Ammon's horn (tissue), 1 donor: ENCODE results near the gene CPHXL2.

ENCODE experiments used
- DNase-seq: peaks from one replicate; pipeline ENCODE4 v3.0.0-alpha.2; 2016; ENCODE audit warnings: low spot score

The CPHXL2 gene

GRCh38 chr16:75676909-75677308, at the start of gene CPHXL2:
TSS of gene CPHXL2 (minus strand) at chr16:75677009. CDS start at chr16:75676999, 10 bp downstream.
- no peak for DNase-seq

- DNase-seq: no peak
Observed at GRCh38 chr16:75726390-75726789, 49.6 kb upstream of the CPHXL2 start, which contains the start of gene CPHXL. TSS of gene CPHXL (minus strand) at chr16:75726490. CDS start at chr16:75726442, 48 bp downstream.

GRCh38 chr16:75718452-75718851, 41.6 kb upstream of the CPHXL2 start:
- DNase-seq: no peak

GRCh38 chr16:75714661-75715060, 37.9 kb upstream of the CPHXL2 start:
- DNase-seq: no peak

GRCh38 chr16:75710344-75710743, 33.5 kb upstream of the CPHXL2 start:
- DNase-seq: no peak

GRCh38 chr16:75703306-75703705, 26.5 kb upstream of the CPHXL2 start:
- no peak for DNase-seq

- no peak for DNase-seq
Observed at GRCh38 chr16:75702242-75702641, 25.4 kb upstream of the CPHXL2 start.

GRCh38 chr16:75701361-75701760, 24.6 kb upstream of the CPHXL2 start, which contains the start of gene DUXB:
TSS of gene DUXB (minus strand) at chr16:75701461. CDS start at chr16:75701418, 43 bp downstream.
- no peak for DNase-seq

GRCh38 chr16:75697571-75697970, 20.8 kb upstream of the CPHXL2 start:
- no peak for DNase-seq

GRCh38 chr16:75695708-75696107, 18.9 kb upstream of the CPHXL2 start:
- no peak for DNase-seq

- no peak for DNase-seq
Observed at GRCh38 chr16:75687361-75687760, 10.6 kb upstream of the CPHXL2 start.

- DNase-seq: no peak
Observed at GRCh38 chr16:75682308-75682707, 5.5 kb upstream of the CPHXL2 start.

- DNase-seq: no peak
Observed at GRCh38 chr16:75679366-75679765, 2.6 kb upstream of the CPHXL2 start.

- no peak for DNase-seq
Observed at GRCh38 chr16:75667503-75667902, 9.3 kb downstream of the CPHXL2 start.

- no peak for DNase-seq
Observed at GRCh38 chr16:75660726-75661302, 16.0 kb downstream of the CPHXL2 start.

GRCh38 chr16:75660321-75660720, 16.5 kb downstream of the CPHXL2 start:
- DNase-seq: peak; percentile 66

GRCh38 chr16:75658175-75658574, 18.6 kb downstream of the CPHXL2 start:
- DNase-seq: no peak

- DNase-seq: no peak
Observed at GRCh38 chr16:75653922-75654321, 22.9 kb downstream of the CPHXL2 start.

GRCh38 chr16:75648265-75649076, 28.3 kb downstream of the CPHXL2 start:
- peak; percentile 88 for DNase-seq

- DNase-seq: peak; percentile 97
Observed at GRCh38 chr16:75647492-75648264, 29.1 kb downstream of the CPHXL2 start, which contains the start of the genes KARS1 and TERF2IP. TSS of gene KARS1 (minus strand) at chr16:75647665. CDS start at chr16:75647639, 26 bp downstream. TSS of gene TERF2IP (plus strand) at chr16:75647773. CDS start at chr16:75647883, 110 bp downstream.

- DNase-seq: no peak
Observed at GRCh38 chr16:75647112-75647491, 29.7 kb downstream of the CPHXL2 start.

- DNase-seq: no peak
Observed at GRCh38 chr16:75644240-75645012, 32.4 kb downstream of the CPHXL2 start.
